Measurements from ENCODE around the gene RING1.

- TF ChIP-seq CTCF (IDR thresholded peaks at IDR 0.05) (peak; percentile 86), EZH2 (IDR thresholded peaks at IDR 0.05) (no peak)
Measured at GRCh38 chr6:33247977-33248642, 39.8 kb downstream of the RING1 start.

Measured in neural progenitor cell (in vitro differentiated cells).